GM12864 (cell line): ENCODE measurements around the gene AGTRAP.

Experiments used
- DNase-seq: peaks from one replicate; pipeline ENCODE4 v3.0.0-alpha.2; 2011; ENCODE audit warnings: low read depth
- H3K4me3 ChIP-seq: 2 replicates; pipeline ENCODE4 v1.5.1; 2011; ENCODE audit warnings: mild to moderate bottlenecking, low read depth, low read length, control low read depth
- CTCF ChIP-seq: IDR thresholded peaks from 2 replicates; pipeline ENCODE4 v1.5.1; 2011; ENCODE audit warnings: low read depth, mild to moderate bottlenecking, moderate library complexity, low read length, control low read depth, inconsistent platforms; ENCODE audit errors: missing control alignments

AGTRAP gene

GRCh38 chr1:11693917-11694316 lies 42.0 kb upstream of the AGTRAP start:
- H3K4me3 ChIP-seq, result no peak overlapping the region
- TF ChIP-seq CTCF, result no peak

GRCh38 chr1:11695861-11696260 lies 40.1 kb upstream of the AGTRAP start:
- H3K4me3 ChIP-seq, result no peak overlapping the region
- no peak for DNase-seq
- no peak for TF ChIP-seq CTCF

More at GRCh38 chr1:11693917-11694316, 42.0 kb upstream of the AGTRAP start:
- no peak for DNase-seq

- H3K4me3 ChIP-seq, result no peak overlapping the region
- no peak for DNase-seq
- TF ChIP-seq CTCF, result no peak
Measured at GRCh38 chr1:11697188-11697892, 38.6 kb upstream of the AGTRAP start.

- no peak for DNase-seq
- no peak for TF ChIP-seq CTCF
- no peak overlapping the region for H3K4me3 ChIP-seq
Measured at GRCh38 chr1:11697893-11698210, 38.1 kb upstream of the AGTRAP start.

- no peak overlapping the region for H3K4me3 ChIP-seq
- TF ChIP-seq CTCF, result no peak
- no peak for DNase-seq
Measured at GRCh38 chr1:11700601-11701467, 35.1 kb upstream of the AGTRAP start.

GRCh38 chr1:11701551-11701961 lies 34.4 kb upstream of the AGTRAP start:
- H3K4me3 ChIP-seq, result no peak overlapping the region
- no peak for DNase-seq
- TF ChIP-seq CTCF, result no peak
